T-helper 17 cell (primary cell): Measurements from ENCODE around the gene PBX3. TPM values are rescaled to one million over a fixed set of nuclear protein-coding genes. Genes with fewer than 3 reads are reported as not detected.

ENCODE experiments used
- ATAC-seq: fragments of 150-1000 bp; cut with Tn5 transposase; 2 replicates; pipeline ENCODE4 v1.10.0; 2021; ENCODE audit warnings: mild to moderate bottlenecking, moderate library complexity
- DNase-seq, 3 donors: peaks; one replicate each; pipeline versions ENCODE4 v3.0.0 to v3.0.0-alpha.2; 2020 to 2021
- H3K9me3 ChIP-seq: one replicate; pipeline ENCODE4 v1.7.0; 2013; ENCODE audit warnings: low read length, mild to moderate bottlenecking; ENCODE audit not compliant: control insufficient read depth, poor library complexity, severe bottlenecking
- H3K27ac Mint-ChIP-seq: one replicate; pipeline ENCODE4 v1.8.0; 2022; ENCODE audit warnings: mild to moderate bottlenecking, moderate library complexity, mixed read lengths
- H3K27me3 Mint-ChIP-seq: one replicate; pipeline ENCODE4 v1.8.0; 2022; ENCODE audit warnings: mixed read lengths
- H3K36me3 Mint-ChIP-seq: one replicate; pipeline ENCODE4 v1.8.0; 2022; ENCODE audit warnings: low read depth, mixed read lengths
- H3K4me1 Mint-ChIP-seq: one replicate; pipeline ENCODE4 v1.8.0; 2022; ENCODE audit warnings: mild to moderate bottlenecking, mixed read lengths
- H3K4me3 Mint-ChIP-seq: one replicate; pipeline ENCODE4 v1.8.0; 2022; ENCODE audit warnings: mild to moderate bottlenecking, moderate library complexity, mixed read lengths
- total RNA-seq, 4 donors: library from RNA in 2 of 4; stranded (reverse) in 2 of 4; gene quantifications; one replicate each; pipeline ENCODE4 v1.2.3 and lab custom pipeline; 2022 to 2026

PBX3 gene
- total RNA-seq, 2 donors from 2014 or later, result 15.5 to 18.6 TPM

DNA sequence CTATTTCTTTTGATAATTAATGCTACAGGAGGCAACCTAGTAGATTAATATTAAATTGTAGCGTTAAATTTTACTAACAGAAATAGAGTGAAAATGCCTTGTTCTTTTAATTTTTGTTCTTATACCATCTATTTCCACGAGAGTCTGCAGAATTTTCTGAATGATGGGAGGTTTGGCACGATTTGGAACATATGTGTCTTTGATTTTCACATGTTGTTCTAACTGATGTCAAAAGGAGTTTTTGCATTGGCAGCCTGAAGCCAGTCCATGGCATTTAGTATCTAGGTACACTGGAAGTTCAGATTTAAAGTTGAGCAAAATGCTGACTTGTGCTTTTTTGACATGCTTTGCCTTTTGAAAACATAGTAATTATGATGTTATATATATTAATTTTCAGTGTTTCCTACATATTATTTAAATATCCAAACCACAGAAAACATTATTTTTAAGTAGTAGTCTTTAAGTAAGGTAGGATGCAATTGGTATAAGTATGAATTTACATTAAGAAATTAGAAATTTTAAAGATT lies 103.0 kb downstream of the PBX3 start:
- no peaks in the 10 kb centered on the region for H3K9me3 ChIP-seq
- Mint-ChIP-seq H3K4me3 (no peak overlapping the region), H3K27ac (no peak overlapping the region), H3K27me3 (no peaks in the 10 kb centered on the region), H3K4me1 (peaks cover 3% of the 10 kb centered on the region), H3K36me3 (peaks cover 2% of the 10 kb centered on the region)
- ATAC-seq, result no peak
- DNase-seq, result no peak

- Mint-ChIP-seq H3K27me3 (no peaks in the 10 kb centered on the region), H3K27ac (no peak overlapping the region), H3K36me3 (peaks cover 2% of the 10 kb centered on the region), H3K4me1 (peaks cover 3% of the 10 kb centered on the region), H3K4me3 (no peak overlapping the region)
- DNase-seq (no peak), ATAC-seq (no peak)
- H3K9me3 ChIP-seq, result no peaks in the 10 kb centered on the region
Observed at GRCh38 chr9:125850763-125851162, 103.6 kb downstream of the PBX3 start.

DNA sequence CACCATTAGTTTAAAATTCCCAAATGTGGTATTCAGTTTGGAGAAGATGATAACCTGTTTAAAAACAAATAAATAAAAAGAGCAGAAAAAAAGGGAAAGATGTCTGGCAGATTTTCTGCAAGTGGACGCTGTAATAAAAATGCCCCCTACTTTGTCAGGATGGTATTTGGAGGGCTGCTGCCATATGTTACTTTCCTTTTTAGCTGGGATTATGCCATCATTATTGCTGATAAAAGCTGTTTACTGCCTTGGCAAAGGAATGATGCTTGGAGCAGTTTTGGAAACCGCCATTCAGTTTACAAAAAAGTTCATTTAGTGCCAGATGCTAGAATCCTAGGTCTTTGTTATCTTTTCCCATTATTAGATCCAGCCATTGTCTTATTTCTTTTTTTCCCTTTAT lies 104.8 kb downstream of the PBX3 start:
- H3K4me3 Mint-ChIP-seq, result no peak overlapping the region
- H3K27me3 Mint-ChIP-seq, result no peaks in the 10 kb centered on the region
- no peak overlapping the region for H3K27ac Mint-ChIP-seq
- H3K36me3 Mint-ChIP-seq, result peaks cover 2% of the 10 kb centered on the region
- no peak for DNase-seq
- H3K4me1 Mint-ChIP-seq, result peaks cover 3% of the 10 kb centered on the region
- H3K9me3 ChIP-seq, result no peaks in the 10 kb centered on the region
- no peak for ATAC-seq

DNA sequence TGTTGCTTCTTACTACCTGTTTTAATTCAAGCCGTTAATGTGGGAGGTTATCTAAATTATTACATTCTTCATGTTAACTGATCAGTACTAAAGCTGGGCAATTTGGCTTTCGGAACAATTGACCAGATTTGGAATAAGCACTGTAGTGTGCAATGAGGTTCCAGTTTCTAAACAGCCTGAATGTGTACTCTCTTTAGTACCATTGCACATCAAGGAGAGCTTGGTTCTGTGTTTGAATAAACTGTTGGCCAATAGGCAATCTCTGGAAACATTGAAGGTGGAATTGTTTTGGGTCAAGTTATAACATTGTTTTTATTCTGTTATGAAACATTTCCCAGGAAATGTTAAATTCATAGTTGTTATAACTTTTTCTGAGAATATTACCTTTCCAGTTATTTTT lies 105.2 kb downstream of the PBX3 start:
- Mint-ChIP-seq H3K36me3 (peaks cover 2% of the 10 kb centered on the region), H3K27ac (no peak overlapping the region), H3K4me3 (no peak overlapping the region), H3K4me1 (peaks cover 3% of the 10 kb centered on the region), H3K27me3 (no peaks in the 10 kb centered on the region)
- ATAC-seq, result no peak
- no peak for DNase-seq
- H3K9me3 ChIP-seq, result no peaks in the 10 kb centered on the region

DNA sequence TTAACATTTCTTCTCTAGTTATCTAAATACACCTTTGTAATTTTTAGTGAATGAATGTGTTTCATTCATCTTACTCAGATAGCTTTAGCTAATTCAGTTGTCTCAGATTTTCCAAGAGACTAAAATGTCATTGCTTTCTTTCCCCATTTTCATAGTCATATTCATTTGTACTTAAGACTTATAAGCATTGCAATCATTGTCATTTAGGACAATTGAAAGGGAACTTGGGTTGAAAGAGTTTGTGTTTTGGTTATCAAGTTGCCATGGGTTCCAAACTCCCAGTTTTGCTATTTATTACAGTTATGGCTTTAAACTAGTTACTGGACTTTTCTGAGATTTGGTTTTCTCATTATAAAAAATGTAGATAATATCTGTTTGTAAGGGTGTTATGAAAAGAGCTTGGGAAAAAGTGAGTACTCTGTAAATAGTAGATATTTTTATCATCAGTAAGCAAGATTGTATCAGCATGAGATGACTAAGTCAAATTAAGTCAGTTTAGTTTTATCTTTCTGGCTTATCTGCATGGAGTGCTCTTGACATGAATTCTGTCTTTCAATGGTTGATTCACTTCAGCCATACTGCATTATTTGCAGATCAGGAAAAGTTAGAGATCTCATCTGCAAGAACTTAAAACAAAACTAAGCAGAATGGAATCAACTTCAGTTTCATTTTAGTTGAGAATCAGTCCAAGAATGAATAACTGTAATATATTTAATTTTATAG lies 107.5 kb downstream of the PBX3 start:
- DNase-seq, result no peak
- no peak overlapping the region for H3K27ac Mint-ChIP-seq
- no peaks in the 10 kb centered on the region for H3K36me3 Mint-ChIP-seq
- no peak for ATAC-seq
- peaks cover 3% of the 10 kb centered on the region for H3K4me1 Mint-ChIP-seq
- no peak overlapping the region for H3K4me3 Mint-ChIP-seq
- no peaks in the 10 kb centered on the region for H3K9me3 ChIP-seq
- no peaks in the 10 kb centered on the region for H3K27me3 Mint-ChIP-seq

- H3K4me1 Mint-ChIP-seq, result peaks cover 3% of the 10 kb centered on the region
Observed at GRCh38 chr9:125856331-125856730, 109.2 kb downstream of the PBX3 start.

DNA sequence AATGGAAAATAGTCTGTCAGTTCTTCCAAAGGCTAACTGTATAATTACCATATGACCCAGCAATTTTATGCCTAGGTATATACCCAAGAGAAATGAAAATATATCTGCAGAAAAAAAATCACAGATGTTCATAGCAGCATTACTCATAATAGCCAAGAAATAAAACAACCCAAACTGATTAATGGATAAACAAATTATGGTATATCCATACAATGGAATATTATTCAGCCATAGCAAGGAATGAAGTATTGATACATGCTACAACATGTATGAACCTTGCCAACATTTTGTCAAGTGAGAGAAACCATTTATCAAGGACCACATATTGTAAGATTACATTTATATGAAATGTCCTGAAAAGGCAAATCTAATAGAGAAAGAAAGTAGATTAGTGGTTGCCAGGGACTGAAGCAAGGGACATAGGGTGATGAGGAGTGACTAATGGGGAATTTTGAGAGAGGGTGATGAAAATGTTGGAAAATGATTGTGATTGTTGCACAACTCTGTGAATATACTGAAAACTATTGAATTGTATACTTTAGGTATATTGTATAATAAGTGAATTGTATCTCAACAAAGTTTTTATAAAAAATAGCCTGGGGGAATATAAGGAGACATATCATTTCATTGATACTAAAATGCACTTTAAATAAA lies 114.4 kb downstream of the PBX3 start:
- ATAC-seq (no peak), DNase-seq (no peak)
- H3K36me3 Mint-ChIP-seq, result no peaks in the 10 kb centered on the region
- no peaks in the 10 kb centered on the region for H3K9me3 ChIP-seq
- H3K27me3 Mint-ChIP-seq, result no peaks in the 10 kb centered on the region
- H3K27ac Mint-ChIP-seq, result no peak overlapping the region
- no peak overlapping the region for H3K4me3 Mint-ChIP-seq
- H3K4me1 Mint-ChIP-seq, result no peaks in the 10 kb centered on the region

More at GRCh38 chr9:125856331-125856730, 109.2 kb downstream of the PBX3 start:
- Mint-ChIP-seq H3K36me3 (no peaks in the 10 kb centered on the region), H3K27me3 (no peaks in the 10 kb centered on the region), H3K4me3 (no peak overlapping the region), H3K27ac (no peak overlapping the region)
- ATAC-seq (no peak), DNase-seq (no peak)
- H3K9me3 ChIP-seq, result no peaks in the 10 kb centered on the region

DNA sequence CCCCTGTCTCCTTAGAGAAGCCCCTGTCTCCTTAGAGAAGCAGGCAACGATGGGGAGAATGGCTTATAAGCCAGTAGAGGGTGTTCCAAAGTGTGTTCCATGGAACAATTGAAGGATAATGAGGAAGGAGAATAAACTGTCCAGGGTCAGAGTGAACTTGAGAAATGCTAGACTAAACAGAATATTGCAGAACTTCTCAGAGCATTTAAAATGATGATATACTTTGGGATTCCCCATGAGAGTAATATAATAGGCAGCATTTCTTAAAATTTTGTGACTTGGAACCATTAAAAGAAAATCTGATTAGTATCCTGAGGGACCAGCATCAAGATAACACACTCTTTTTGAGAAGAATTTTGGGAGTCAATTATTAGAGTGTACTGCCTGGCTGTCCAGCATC lies 116.8 kb downstream of the PBX3 start:
- DNase-seq (no peak), ATAC-seq (no peak)
- Mint-ChIP-seq H3K4me3 (no peak overlapping the region), H3K36me3 (no peaks in the 10 kb centered on the region), H3K4me1 (no peaks in the 10 kb centered on the region), H3K27ac (no peak overlapping the region), H3K27me3 (no peaks in the 10 kb centered on the region)
- H3K9me3 ChIP-seq, result no peaks in the 10 kb centered on the region

DNA sequence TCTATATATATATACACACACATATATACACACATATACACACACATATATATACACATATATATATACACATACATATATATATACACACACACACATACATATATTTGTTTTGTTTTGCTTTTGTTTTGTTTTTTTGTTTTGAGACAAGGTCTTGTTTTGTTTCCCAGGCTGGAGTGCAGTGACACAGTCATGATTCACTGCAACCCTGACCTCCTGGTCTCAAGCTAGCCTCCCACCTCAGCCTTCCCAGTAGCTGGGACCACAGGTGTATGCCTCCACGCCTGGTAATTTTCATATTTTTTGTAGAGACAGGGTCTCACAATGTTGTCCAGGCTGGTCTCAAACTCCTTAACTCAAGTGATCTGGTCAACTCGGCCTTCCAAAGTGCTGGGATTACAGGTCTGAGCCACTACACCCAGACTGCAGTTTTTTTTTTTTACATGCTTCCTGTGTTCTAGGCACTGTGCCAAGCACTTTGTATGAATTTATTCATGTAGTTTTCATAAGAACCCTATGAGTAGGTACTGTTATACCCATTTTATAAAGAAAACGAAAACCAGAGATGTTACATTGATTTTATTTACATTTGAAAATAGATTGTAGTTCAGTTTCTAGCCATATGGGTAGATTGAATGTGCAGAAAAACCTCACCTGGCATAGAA lies 120.7 kb downstream of the PBX3 start:
- Mint-ChIP-seq H3K27me3 (no peaks in the 10 kb centered on the region), H3K4me1 (no peaks in the 10 kb centered on the region), H3K36me3 (no peaks in the 10 kb centered on the region), H3K4me3 (no peak overlapping the region), H3K27ac (no peak overlapping the region)
- DNase-seq (no peak), ATAC-seq (no peak)
- H3K9me3 ChIP-seq, result no peaks in the 10 kb centered on the region

- DNase-seq (no peak), ATAC-seq (no peak)
- Mint-ChIP-seq H3K4me3 (no peak overlapping the region), H3K4me1 (no peaks in the 10 kb centered on the region), H3K27me3 (no peaks in the 10 kb centered on the region), H3K36me3 (no peaks in the 10 kb centered on the region), H3K27ac (no peak overlapping the region)
- H3K9me3 ChIP-seq, result no peaks in the 10 kb centered on the region
Observed at GRCh38 chr9:125878164-125878631, 131.0 kb downstream of the PBX3 start.

- no peaks in the 10 kb centered on the region for H3K9me3 ChIP-seq
- DNase-seq, result no peak
- Mint-ChIP-seq H3K4me3 (no peak overlapping the region), H3K27me3 (no peaks in the 10 kb centered on the region), H3K36me3 (no peaks in the 10 kb centered on the region), H3K27ac (no peak overlapping the region), H3K4me1 (peaks cover 3% of the 10 kb centered on the region)
- ATAC-seq, result no peak
Observed at GRCh38 chr9:125881042-125881441, 133.9 kb downstream of the PBX3 start.

- H3K9me3 ChIP-seq, result no peaks in the 10 kb centered on the region
- DNase-seq, result no peak
- Mint-ChIP-seq H3K4me3 (no peak overlapping the region), H3K27me3 (peaks cover 10% of the 10 kb centered on the region), H3K36me3 (no peaks in the 10 kb centered on the region), H3K27ac (no peak overlapping the region), H3K4me1 (peaks cover 3% of the 10 kb centered on the region)
- no peak for ATAC-seq
Observed at GRCh38 chr9:125883565-125884217, 136.5 kb downstream of the PBX3 start.

DNA sequence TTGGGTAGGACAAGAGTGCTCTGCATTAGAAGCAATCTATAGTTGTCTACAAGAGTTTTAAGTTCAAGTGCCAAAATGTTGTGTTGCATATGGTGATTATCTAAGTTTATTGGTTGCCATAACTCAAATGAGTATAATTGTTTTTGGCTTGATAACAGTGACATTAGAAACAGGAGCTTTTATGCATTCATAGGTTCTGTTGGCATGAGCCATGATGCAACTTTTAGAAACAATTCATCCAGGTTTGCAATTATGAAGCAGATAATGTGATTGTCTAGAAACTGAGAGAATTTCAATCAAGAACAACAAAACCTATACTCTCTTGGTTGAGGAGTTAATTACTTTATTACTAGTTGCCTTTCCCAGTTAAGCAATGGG lies 137.0 kb downstream of the PBX3 start:
- ATAC-seq, result no peak
- H3K27ac Mint-ChIP-seq, result no peak overlapping the region
- peaks cover 4% of the 10 kb centered on the region for H3K4me1 Mint-ChIP-seq
- no peak for DNase-seq
- H3K27me3 Mint-ChIP-seq, result peaks cover 13% of the 10 kb centered on the region
- no peak overlapping the region for H3K4me3 Mint-ChIP-seq
- no peaks in the 10 kb centered on the region for H3K36me3 Mint-ChIP-seq
- no peaks in the 10 kb centered on the region for H3K9me3 ChIP-seq
